ENCODE measurements around the gene ABHD15.

The ABHD15 gene

GRCh38 chr17:29586676-29587469, 20.0 kb upstream of the ABHD15 start:
- peak in 1 of 42 donors; percentile 16 for DNase-seq
- intact Hi-C loops (cut with DNase I), result no loop called here

- DNase-seq, result peak in 6 of 42 donors; percentile 14 to 52 (median 32)
- intact Hi-C loops (cut with DNase I), result no loop called here
These were observed 18.4 kb upstream of the ABHD15 start for GRCh38 chr17:29585080-29585751.

- peak; percentile 69 to 95 (median 86) for DNase-seq
- intact Hi-C loops (cut with DNase I), result no loop called here
These were observed 17.7 kb upstream of the ABHD15 start for GRCh38 chr17:29584452-29585079.

GRCh38 chr17:29583324-29584248, 16.7 kb upstream of the ABHD15 start:
- intact Hi-C loops (cut with DNase I), result no loop called here

GRCh38 chr17:29582772-29583171, 15.9 kb upstream of the ABHD15 start:
- intact Hi-C loops (cut with DNase I), result no loop called here
- DNase-seq, result peak; percentile 76 to 95 (median 88)

More at GRCh38 chr17:29583324-29584248, 16.7 kb upstream of the ABHD15 start:
- peak in 1 of 42 donors; percentile 30 for DNase-seq

GRCh38 chr17:29582254-29582765, 15.5 kb upstream of the ABHD15 start:
- DNase-seq, result peak in 1 of 42 donors; percentile 16
- intact Hi-C loops (cut with DNase I), result no loop called here

- DNase-seq, result peak in 25 of 42 donors; percentile 37 to 83 (median 65)
- intact Hi-C loops (cut with DNase I), result no loop called here
These were observed 14.9 kb upstream of the ABHD15 start for GRCh38 chr17:29581583-29582253.

GRCh38 chr17:29579866-29580771, 13.3 kb upstream of the ABHD15 start:
- peak; percentile 83 to 97 (median 92) for DNase-seq
- intact Hi-C loops (cut with DNase I), result loop anchor here (10.0 kb wide), 1 partner anchor 205 kb away; no protein-coding TSS in a partner anchor

- DNase-seq, result no peak
- intact Hi-C loops (cut with DNase I), result loop anchor here (10.0 kb wide), 1 partner anchor 204 kb away; no protein-coding TSS in a partner anchor
These were observed 12.0 kb upstream of the ABHD15 start for GRCh38 chr17:29578626-29579485.

- intact Hi-C loops (cut with DNase I), result loop anchor here (10.0 kb wide), 1 partner anchor 203 kb away; no protein-coding TSS in a partner anchor
- peak in 33 of 42 donors; percentile 55 to 87 (median 70) for DNase-seq
These were observed 10.8 kb upstream of the ABHD15 start for GRCh38 chr17:29577385-29578211.

GRCh38 chr17:29577001-29577370, 10.1 kb upstream of the ABHD15 start:
- DNase-seq, result peak in 2 of 42 donors; percentile 1 to 2
- intact Hi-C loops (cut with DNase I), result loop anchor here (10.0 kb wide), 1 partner anchor 202 kb away; no protein-coding TSS in a partner anchor

GRCh38 chr17:29576214-29577000, 9.6 kb upstream of the ABHD15 start:
- intact Hi-C loops (cut with DNase I), result loop anchor here (10.0 kb wide), 1 partner anchor 202 kb away; no protein-coding TSS in a partner anchor
- peak in 2 of 42 donors; percentile 2 to 5 for DNase-seq

- peak in 4 of 42 donors; percentile 2 to 32 (median 15) for DNase-seq
- intact Hi-C loops (cut with DNase I), result loop anchor here (10.0 kb wide), 1 partner anchor 201 kb away; no protein-coding TSS in a partner anchor
These were observed 8.8 kb upstream of the ABHD15 start for GRCh38 chr17:29575511-29576213.

All from head of caudate nucleus (tissue), 42 donors.